ENCODE measurements around the gene EIF2B4. TPM values are rescaled to one million over a fixed set of nuclear protein-coding genes. Genes with fewer than 3 reads are reported as not detected.

The EIF2B4 gene
- total and polyA plus RNA-seq, 2 of the 13 experiments (the other 11 are each of a cell fraction or from before 2014, with no cell fraction given): 91.5 to 96.4 TPM

- no peak for TF ChIP-seq ZNF513 (CRISPR knock-in tag; conservative IDR thresholded peaks at IDR 0.05)
- peak; percentile 90 for TF ChIP-seq RBM22 (optimal IDR thresholded peaks at IDR 0.05; ENCODE audit: low read length)
- TF ChIP-seq ZNF768 (CRISPR knock-in tag; IDR thresholded peaks at IDR 0.05): peak; percentile 61; the same call in 1 of the 2 replicates
- no peak for TF ChIP-seq ZNF557 (CRISPR knock-in tag; IDR thresholded peaks at IDR 0.05)
- no peak for TF ChIP-seq ZBTB10 (CRISPR knock-in tag; IDR thresholded peaks at IDR 0.05; ENCODE audit: borderline replicate concordance)
- TF ChIP-seq NFYC (CRISPR knock-in tag; IDR thresholded peaks at IDR 0.05): peak; percentile 57; the same call in 1 of the 2 replicates
- no peak for TF ChIP-seq ZNF263 (CRISPR knock-in tag; IDR thresholded peaks at IDR 0.05)
- no peak for TF ChIP-seq E2F5 (CRISPR knock-in tag; conservative IDR thresholded peaks at IDR 0.05)
- no peak for TF ChIP-seq HNRNPUL1 (IDR thresholded peaks at IDR 0.05; ENCODE audit: low read depth, low read length)
- no peak for TF ChIP-seq ZNF468 (CRISPR knock-in tag; IDR thresholded peaks at IDR 0.05)
- TF ChIP-seq ZFP36L2 (CRISPR knock-in tag; IDR thresholded peaks at IDR 0.05): no peak
- TF ChIP-seq EED (CRISPR knock-in tag; IDR thresholded peaks at IDR 0.05): peak; percentile 83; the same call in 1 of the 2 replicates
- TF ChIP-seq PHF5A (CRISPR knock-in tag; IDR thresholded peaks at IDR 0.05; ENCODE audit: low read depth, unreplicated experiment): no peak
- TF ChIP-seq AGO1 (IDR thresholded peaks at IDR 0.05; ENCODE audit: low read depth, low read length, poor library complexity, severe bottlenecking): peak; percentile 97
- TF ChIP-seq MTA1 (CRISPR knock-in tag; IDR thresholded peaks at IDR 0.05; ENCODE audit: borderline replicate concordance): peak; percentile 34; the same call in 1 of the 2 replicates
- TF ChIP-seq ZBTB7B (CRISPR knock-in tag; IDR thresholded peaks at IDR 0.05): no peak
- TF ChIP-seq PLRG1 (conservative IDR thresholded peaks at IDR 0.05): no peak
- no peak for TF ChIP-seq DPF2 (CRISPR knock-in tag; IDR thresholded peaks at IDR 0.05; ENCODE audit: borderline replicate concordance, low read depth)
- TF ChIP-seq ZNF234 (CRISPR knock-in tag; conservative IDR thresholded peaks at IDR 0.05): no peak
- TF ChIP-seq HBP1 (CRISPR knock-in tag; IDR thresholded peaks at IDR 0.05; ENCODE audit: low read depth): 0 out of 2 replicates have a peak, but pooled peaks have one; percentile 68
- TF ChIP-seq, protein P1, sequence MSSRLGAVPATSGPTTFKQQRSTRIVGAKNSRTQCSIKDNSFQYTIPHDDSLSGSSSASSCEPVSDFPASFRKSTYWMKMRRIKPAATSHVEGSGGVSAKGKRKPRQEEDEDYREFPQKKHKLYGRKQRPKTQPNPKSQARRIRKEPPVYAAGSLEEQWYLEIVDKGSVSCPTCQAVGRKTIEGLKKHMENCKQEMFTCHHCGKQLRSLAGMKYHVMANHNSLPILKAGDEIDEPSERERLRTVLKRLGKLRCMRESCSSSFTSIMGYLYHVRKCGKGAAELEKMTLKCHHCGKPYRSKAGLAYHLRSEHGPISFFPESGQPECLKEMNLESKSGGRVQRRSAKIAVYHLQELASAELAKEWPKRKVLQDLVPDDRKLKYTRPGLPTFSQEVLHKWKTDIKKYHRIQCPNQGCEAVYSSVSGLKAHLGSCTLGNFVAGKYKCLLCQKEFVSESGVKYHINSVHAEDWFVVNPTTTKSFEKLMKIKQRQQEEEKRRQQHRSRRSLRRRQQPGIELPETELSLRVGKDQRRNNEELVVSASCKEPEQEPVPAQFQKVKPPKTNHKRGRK (CRISPR knock-in tag; IDR thresholded peaks at IDR 0.05): 0 out of 2 replicates have a peak, but pooled peaks have one; percentile 27
Measured at GRCh38 chr2:27380626-27381545, 10.7 kb upstream of the EIF2B4 start, which contains the start of gene ZNF513 (continued).
